H1 (cell line): ENCODE measurements around the gene PPIF. TPM values are rescaled to one million over a fixed set of nuclear protein-coding genes. Genes with fewer than 3 reads are reported as not detected.

Source experiments
- CHD7 ChIP-seq: fragments of 300-600 bp; sonication (generic); IDR thresholded peaks from 2 replicates; pipeline ENCODE4 v1.7.1; 2012; ENCODE audit warnings: low read length, moderate library complexity, mild to moderate bottlenecking, inconsistent platforms; ENCODE audit not compliant: insufficient replicate concordance
- CTBP2 ChIP-seq: IDR thresholded peaks from 2 replicates; pipeline ENCODE4 v1.7.0; 2011; ENCODE audit warnings: borderline replicate concordance, mild to moderate bottlenecking, moderate library complexity, mixed read lengths, low read length; ENCODE audit not compliant: insufficient read depth, insufficient read length
- HDAC6 ChIP-seq: IDR thresholded peaks from one replicate; pipeline ENCODE4 v1.7.1; 2012; ENCODE audit warnings: low read depth, mild to moderate bottlenecking, inconsistent platforms, low read length, moderate library complexity
- RFX5 ChIP-seq: IDR thresholded peaks from 2 replicates; pipeline ENCODE4 v1.6.1; 2011; ENCODE audit warnings: low read depth, low read length, improper control_type of control experiment, borderline replicate concordance
- polyA plus RNA-seq, 7 experiments: library from polyadenylated mRNA; depleted of rRNA in 3 of 7; stranded (reverse) in 5 of 7; unstranded in 2 of 7; fragments of >200 nt in 5 of 7; fragments of 200-250 nt in 2 of 7; gene quantifications; 1 replicate in 5 of 7; 2 replicates in 1 of 7; 4 replicates in 1 of 7; pipeline versions ENCODE4 v1.2.1 to v1.2.3, GENCODE V29; 2011 to 2013; ENCODE audit warnings: missing spikeins in 2 of 7, mixed read lengths in 2 of 7
- total RNA-seq: library from RNA; stranded (reverse); fragmentation: NEBNext Ultra II Directional; extraction: Animal tissue kit (Norgen Biotek cat#: 25700); gene quantifications from 2 replicates; pipeline ENCODE4 v1.2.1, GENCODE V29; 2021
- TF ChIP-seq, protein P1 (sequence below), 3 experiments: IDR thresholded peaks; 1 replicate in 2 of 3; 2 replicates in 1 of 3; pipeline versions ENCODE4 v1.5.1 to v1.6.1; 2011; ENCODE audit warnings: low read length in 3 of 3, mild to moderate bottlenecking in 3 of 3, inconsistent platforms in 2 of 3, low read depth in 1 of 3, moderate library complexity in 1 of 3; ENCODE audit not compliant: insufficient read depth in 1 of 3; ENCODE audit errors: control extremely low read depth in 1 of 3

Gene PPIF
- total and polyA plus RNA-seq, 2 of the 8 experiments (the other 6 are each of a cell fraction or from before 2014, with no cell fraction given): 70.2 to 77.6 TPM

DNA sequence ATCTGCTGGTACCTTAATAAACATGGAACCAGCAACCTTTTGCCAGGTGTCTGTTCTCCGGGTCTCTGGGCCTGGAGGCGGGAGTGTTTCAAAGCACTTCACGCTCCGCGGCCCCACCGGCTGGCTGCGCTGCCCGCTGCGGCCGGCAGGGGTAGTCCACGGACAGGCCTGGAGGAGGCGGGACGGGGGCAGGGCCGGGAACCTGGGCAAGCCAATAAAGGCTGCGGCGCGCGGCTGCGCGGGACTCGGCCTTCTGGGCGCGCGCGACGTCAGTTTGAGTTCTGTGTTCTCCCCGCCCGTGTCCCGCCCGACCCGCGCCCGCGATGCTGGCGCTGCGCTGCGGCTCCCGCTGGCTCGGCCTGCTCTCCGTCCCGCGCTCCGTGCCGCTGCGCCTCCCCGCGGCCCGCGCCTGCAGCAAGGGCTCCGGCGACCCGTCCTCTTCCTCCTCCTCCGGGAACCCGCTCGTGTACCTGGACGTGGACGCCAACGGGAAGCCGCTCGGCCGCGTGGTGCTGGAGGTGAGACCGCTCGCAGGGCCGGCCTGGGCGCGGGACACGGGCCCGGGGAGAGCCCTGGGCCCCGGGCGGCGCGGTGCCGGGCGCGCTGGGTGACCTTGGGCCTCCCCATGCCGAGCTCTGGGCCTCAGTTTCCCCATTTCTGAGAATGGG lies at the start of gene PPIF (continued):
- TF ChIP-seq, protein P1, sequence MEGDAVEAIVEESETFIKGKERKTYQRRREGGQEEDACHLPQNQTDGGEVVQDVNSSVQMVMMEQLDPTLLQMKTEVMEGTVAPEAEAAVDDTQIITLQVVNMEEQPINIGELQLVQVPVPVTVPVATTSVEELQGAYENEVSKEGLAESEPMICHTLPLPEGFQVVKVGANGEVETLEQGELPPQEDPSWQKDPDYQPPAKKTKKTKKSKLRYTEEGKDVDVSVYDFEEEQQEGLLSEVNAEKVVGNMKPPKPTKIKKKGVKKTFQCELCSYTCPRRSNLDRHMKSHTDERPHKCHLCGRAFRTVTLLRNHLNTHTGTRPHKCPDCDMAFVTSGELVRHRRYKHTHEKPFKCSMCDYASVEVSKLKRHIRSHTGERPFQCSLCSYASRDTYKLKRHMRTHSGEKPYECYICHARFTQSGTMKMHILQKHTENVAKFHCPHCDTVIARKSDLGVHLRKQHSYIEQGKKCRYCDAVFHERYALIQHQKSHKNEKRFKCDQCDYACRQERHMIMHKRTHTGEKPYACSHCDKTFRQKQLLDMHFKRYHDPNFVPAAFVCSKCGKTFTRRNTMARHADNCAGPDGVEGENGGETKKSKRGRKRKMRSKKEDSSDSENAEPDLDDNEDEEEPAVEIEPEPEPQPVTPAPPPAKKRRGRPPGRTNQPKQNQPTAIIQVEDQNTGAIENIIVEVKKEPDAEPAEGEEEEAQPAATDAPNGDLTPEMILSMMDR (IDR thresholded peaks at IDR 0.05; ENCODE audit: control extremely low read depth in 1 of 3, insufficient read depth in 1 of 3, low read depth in 1 of 3, low read length in 3 of 3): peak; percentile 76 to 90 (median 83)
- peak; percentile 11 for TF ChIP-seq CTBP2
- no peak for TF ChIP-seq RFX5
- TF ChIP-seq HDAC6: no peak
- no peak for TF ChIP-seq CHD7
